MM.1S (cell line): ENCODE results near the gene HAUS1.

Source experiments
- DNase-seq: peaks from one replicate; pipeline ENCODE4 v3.0.0-alpha.2; 2015
- H2AFZ ChIP-seq: fragments of 300-600 bp; sonication (generic); 2 replicates; pipeline ENCODE4 v1.6.0; 2016; ENCODE audit warnings: antibody characterized with exemption, low read length
- H3F3A ChIP-seq: fragments of 300-600 bp; sonication (generic); 2 replicates; pipeline ENCODE4 v1.6.1; 2016; ENCODE audit warnings: mild to moderate bottlenecking, antibody characterized with exemption, low read length, moderate library complexity, mixed read lengths; ENCODE audit not compliant: insufficient read depth
- H3K27ac ChIP-seq: fragments of 300-600 bp; sonication (generic); 2 replicates; pipeline ENCODE4 v1.5.1; 2016; ENCODE audit warnings: mild to moderate bottlenecking, low read length
- H3K27me3 ChIP-seq: fragments of 300-600 bp; sonication (generic); replicated peaks from 2 replicates; pipeline ENCODE4 v1.6.0; 2016; ENCODE audit warnings: low read length; ENCODE audit not compliant: insufficient read depth
- H3K36me3 ChIP-seq: fragments of 300-600 bp; sonication (generic); replicated peaks from 2 replicates; pipeline ENCODE4 v1.6.1; 2016; ENCODE audit warnings: mild to moderate bottlenecking, low read length, mixed read lengths; ENCODE audit not compliant: insufficient read depth
- H3K4me1 ChIP-seq: fragments of 300-600 bp; sonication (generic); 2 replicates; pipeline ENCODE4 v1.6.1; 2016; ENCODE audit warnings: low read length, mixed read lengths
- H3K4me2 ChIP-seq: fragments of 300-600 bp; sonication (generic); 2 replicates; pipeline ENCODE4 v1.6.0; 2016; ENCODE audit warnings: low read depth, low read length
- H3K4me3 ChIP-seq: fragments of 300-600 bp; sonication (generic); 2 replicates; pipeline ENCODE4 v1.5.1; 2016; ENCODE audit warnings: low read length, mixed read lengths
- H3K79me2 ChIP-seq: fragments of 300-600 bp; sonication (generic); 2 replicates; pipeline ENCODE4 v1.6.1; 2016; ENCODE audit warnings: mixed run types, low read length, mixed read lengths
- H3K9ac ChIP-seq: fragments of 300-600 bp; sonication (generic); 2 replicates; pipeline ENCODE4 v1.6.1; 2016; ENCODE audit warnings: low read length, mixed read lengths
- H3K9me2 ChIP-seq: fragments of 300-600 bp; sonication (generic); replicated peaks from 2 replicates; pipeline ENCODE4 v1.6.1; 2016; ENCODE audit warnings: mild to moderate bottlenecking, low read length, mixed read lengths; ENCODE audit not compliant: insufficient read depth
- H3K9me3 ChIP-seq: fragments of 300-600 bp; sonication (generic); replicated peaks from 2 replicates; pipeline ENCODE4 v1.6.1; 2016; ENCODE audit warnings: mild to moderate bottlenecking, low read length, mixed read lengths; ENCODE audit not compliant: insufficient read depth
- H4K20me1 ChIP-seq: fragments of 300-600 bp; sonication (generic); 2 replicates; pipeline ENCODE4 v1.6.1; 2016; ENCODE audit warnings: mild to moderate bottlenecking, low read length, moderate library complexity, mixed read lengths; ENCODE audit not compliant: insufficient read depth
- EZH2 ChIP-seq: fragments of 300-600 bp; sonication (generic); optimal IDR thresholded peaks from 2 replicates; pipeline ENCODE3; 2017; ENCODE audit warnings: low read depth, mild to moderate bottlenecking, antibody characterized with exemption, low read length, mixed read lengths
- EZH2phosphoT487 ChIP-seq: fragments of 300-600 bp; sonication (generic); IDR thresholded peaks from 2 replicates; pipeline ENCODE4 v1.6.1; 2018; ENCODE audit warnings: antibody characterized with exemption, low read length
- TF ChIP-seq, protein P1 (sequence below): fragments of 300-600 bp; sonication (generic); IDR thresholded peaks from 2 replicates; pipeline ENCODE4 v1.5.1; 2016; ENCODE audit warnings: antibody characterized with exemption, low read length, mixed read lengths

HAUS1 gene

DNA sequence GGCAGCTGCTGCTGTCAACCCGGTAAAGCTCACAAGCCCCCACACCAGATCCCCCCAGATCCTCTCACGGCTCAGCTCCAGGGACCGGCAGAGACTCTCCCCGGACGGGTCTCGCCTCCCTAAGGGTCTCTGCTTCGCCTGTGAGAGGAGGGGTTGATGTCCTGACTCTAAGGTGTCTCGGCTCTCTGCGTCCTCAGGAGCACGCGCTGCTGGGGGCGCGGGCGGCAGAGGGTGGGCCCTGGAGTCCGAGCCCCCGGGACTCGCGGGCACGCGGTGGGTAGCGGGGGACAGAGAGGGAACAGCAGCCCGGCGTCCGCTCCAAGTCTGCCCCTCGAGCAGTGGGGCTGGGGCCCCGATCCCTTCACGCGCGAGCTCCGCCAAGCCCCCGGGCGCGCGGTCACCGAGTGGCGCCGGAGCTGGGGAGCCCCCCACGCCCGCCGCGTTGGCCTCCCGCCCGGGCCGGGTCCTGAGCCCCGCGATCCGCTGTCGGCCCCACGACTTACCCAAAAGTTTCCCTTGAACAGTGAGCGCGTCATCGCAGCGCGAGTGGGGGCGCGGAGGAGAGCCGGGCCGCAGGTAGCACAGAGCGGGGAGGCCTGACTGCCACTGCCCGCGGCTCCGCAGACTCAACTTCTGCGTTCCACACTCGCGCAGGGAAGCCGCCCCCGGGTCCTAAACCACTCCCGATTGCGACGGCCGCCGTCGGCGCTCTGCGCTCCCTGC lies 32.4 kb upstream of the HAUS1 start, which contains the start of gene PSTPIP2:
PSTPIP2 (minus strand) TSS at position 608 of the 723 bp plus-strand sequence; CDS start at position 536, 72 bp downstream.
- Histone ChIP-seq H3K27ac (no peak within 1 kb of the TSS), H3K4me2 (peak within 1 kb of the TSS; percentile 68), H3K4me3 (peak within 1 kb of the TSS; percentile 65), H3K9ac (peak within 1 kb of the TSS; percentile 55; the same call in 1 of the 2 replicates), H3K9me2 (no peaks in the 10 kb centered on the region), H3F3A (peaks cover 3% of the 10 kb centered on the region), H4K20me1 (no peaks in the 10 kb centered on the region), H2AFZ (peak within 1 kb of the TSS; percentile 30), H3K9me3 (no peaks in the 10 kb centered on the region), H3K27me3 (no peaks in the 10 kb centered on the region), H3K36me3 (no peaks in the 10 kb centered on the region), H3K79me2 (0 out of 2 replicates have a peak, but pooled peaks cover 3% of the 10 kb centered on the region), H3K4me1 (peaks cover 3% of the 10 kb centered on the region; the same call in 1 of the 2 replicates)
- no peak for TF ChIP-seq EZH2
- TF ChIP-seq, protein P1, sequence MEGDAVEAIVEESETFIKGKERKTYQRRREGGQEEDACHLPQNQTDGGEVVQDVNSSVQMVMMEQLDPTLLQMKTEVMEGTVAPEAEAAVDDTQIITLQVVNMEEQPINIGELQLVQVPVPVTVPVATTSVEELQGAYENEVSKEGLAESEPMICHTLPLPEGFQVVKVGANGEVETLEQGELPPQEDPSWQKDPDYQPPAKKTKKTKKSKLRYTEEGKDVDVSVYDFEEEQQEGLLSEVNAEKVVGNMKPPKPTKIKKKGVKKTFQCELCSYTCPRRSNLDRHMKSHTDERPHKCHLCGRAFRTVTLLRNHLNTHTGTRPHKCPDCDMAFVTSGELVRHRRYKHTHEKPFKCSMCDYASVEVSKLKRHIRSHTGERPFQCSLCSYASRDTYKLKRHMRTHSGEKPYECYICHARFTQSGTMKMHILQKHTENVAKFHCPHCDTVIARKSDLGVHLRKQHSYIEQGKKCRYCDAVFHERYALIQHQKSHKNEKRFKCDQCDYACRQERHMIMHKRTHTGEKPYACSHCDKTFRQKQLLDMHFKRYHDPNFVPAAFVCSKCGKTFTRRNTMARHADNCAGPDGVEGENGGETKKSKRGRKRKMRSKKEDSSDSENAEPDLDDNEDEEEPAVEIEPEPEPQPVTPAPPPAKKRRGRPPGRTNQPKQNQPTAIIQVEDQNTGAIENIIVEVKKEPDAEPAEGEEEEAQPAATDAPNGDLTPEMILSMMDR, result no peak
- no peak for TF ChIP-seq EZH2phosphoT487
- no peak for DNase-seq

GRCh38 chr18:46072376-46072867 lies 31.8 kb upstream of the HAUS1 start:
- H4K20me1 ChIP-seq, result no peaks in the 10 kb centered on the region
- no peaks in the 10 kb centered on the region for H3K9me2 ChIP-seq
- TF ChIP-seq, protein P1, result no peak
- TF ChIP-seq EZH2 (no peak), EZH2phosphoT487 (no peak)
- H3K27me3 ChIP-seq, result no peaks in the 10 kb centered on the region
- H3K4me1 ChIP-seq, result peaks cover 3% of the 10 kb centered on the region; the same call in 1 of the 2 replicates
- H3K79me2 ChIP-seq, result 0 out of 2 replicates have a peak, but pooled peaks cover 3% of the 10 kb centered on the region
- H3K4me3 ChIP-seq, result peak overlapping the region; percentile 65
- peak overlapping the region; percentile 55; the same call in 1 of the 2 replicates for H3K9ac ChIP-seq
- H2AFZ ChIP-seq, result peak overlapping the region; percentile 30
- H3K4me2 ChIP-seq, result peak overlapping the region; percentile 68
- no peak for DNase-seq
- peaks cover 9% of the 10 kb centered on the region for H3F3A ChIP-seq
- no peaks in the 10 kb centered on the region for H3K9me3 ChIP-seq
- H3K36me3 ChIP-seq, result no peaks in the 10 kb centered on the region
- no peak overlapping the region for H3K27ac ChIP-seq

GRCh38 chr18:46072959-46073358 lies 31.2 kb upstream of the HAUS1 start:
- Histone ChIP-seq H3K27ac (no peak overlapping the region), H3K9me3 (no peaks in the 10 kb centered on the region), H3K4me1 (no peaks in the 10 kb centered on the region), H3K4me3 (no peak overlapping the region), H3F3A (peaks cover 14% of the 10 kb centered on the region), H3K9ac (no peak overlapping the region), H3K9me2 (no peaks in the 10 kb centered on the region), H2AFZ (no peak overlapping the region), H3K4me2 (no peak overlapping the region; the same call in 1 of the 2 replicates), H4K20me1 (no peaks in the 10 kb centered on the region), H3K79me2 (0 out of 2 replicates have a peak, but pooled peaks cover 3% of the 10 kb centered on the region), H3K36me3 (no peaks in the 10 kb centered on the region), H3K27me3 (no peaks in the 10 kb centered on the region)
- DNase-seq, result no peak
- TF ChIP-seq EZH2 (no peak), EZH2phosphoT487 (no peak)
